Peyer's patch (tissue), 4 donors: Measurements from ENCODE around the gene NCR2.

ENCODE experiments used
- POLR2A ChIP-seq, 2 donors: fragments of 450-650 bp; IDR thresholded peaks; one replicate each; pipeline ENCODE4 v1.5.1; 2017; ENCODE audit warnings: antibody characterized with exemption in 2 of 2, mild to moderate bottlenecking in 2 of 2, moderate library complexity in 2 of 2
- TF ChIP-seq, protein P1 (sequence below), 6 experiments: fragments of 450-650 bp in 4 of 6; fragments of 200-600 bp in 2 of 6; sonication (generic) in 1 of 6; IDR thresholded peaks; one replicate each; pipeline ENCODE4 v1.5.1; 2017 to 2019; ENCODE audit warnings: antibody characterized with exemption in 6 of 6, mild to moderate bottlenecking in 3 of 6, moderate library complexity in 1 of 6

DNA sequence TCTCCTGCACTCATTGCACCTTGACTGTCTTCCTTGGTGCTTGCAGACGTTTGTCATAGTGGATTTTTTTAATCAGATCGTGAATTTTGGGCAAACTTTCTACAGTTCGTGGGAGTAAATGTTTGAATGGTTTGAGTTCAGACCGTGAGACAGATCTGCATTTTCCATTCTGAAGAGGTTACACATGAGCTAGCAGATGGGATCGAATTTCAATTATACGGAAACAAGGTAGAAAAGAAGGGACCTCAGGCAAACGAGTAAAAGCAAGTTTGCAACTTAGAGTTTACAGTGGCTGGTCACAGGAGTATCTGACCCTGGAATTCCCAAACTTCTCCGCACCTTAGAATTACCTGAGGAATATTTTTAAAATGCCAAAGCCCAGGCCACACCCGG is 17.2 kb upstream of the NCR2 start:
- TF ChIP-seq, protein P1, sequence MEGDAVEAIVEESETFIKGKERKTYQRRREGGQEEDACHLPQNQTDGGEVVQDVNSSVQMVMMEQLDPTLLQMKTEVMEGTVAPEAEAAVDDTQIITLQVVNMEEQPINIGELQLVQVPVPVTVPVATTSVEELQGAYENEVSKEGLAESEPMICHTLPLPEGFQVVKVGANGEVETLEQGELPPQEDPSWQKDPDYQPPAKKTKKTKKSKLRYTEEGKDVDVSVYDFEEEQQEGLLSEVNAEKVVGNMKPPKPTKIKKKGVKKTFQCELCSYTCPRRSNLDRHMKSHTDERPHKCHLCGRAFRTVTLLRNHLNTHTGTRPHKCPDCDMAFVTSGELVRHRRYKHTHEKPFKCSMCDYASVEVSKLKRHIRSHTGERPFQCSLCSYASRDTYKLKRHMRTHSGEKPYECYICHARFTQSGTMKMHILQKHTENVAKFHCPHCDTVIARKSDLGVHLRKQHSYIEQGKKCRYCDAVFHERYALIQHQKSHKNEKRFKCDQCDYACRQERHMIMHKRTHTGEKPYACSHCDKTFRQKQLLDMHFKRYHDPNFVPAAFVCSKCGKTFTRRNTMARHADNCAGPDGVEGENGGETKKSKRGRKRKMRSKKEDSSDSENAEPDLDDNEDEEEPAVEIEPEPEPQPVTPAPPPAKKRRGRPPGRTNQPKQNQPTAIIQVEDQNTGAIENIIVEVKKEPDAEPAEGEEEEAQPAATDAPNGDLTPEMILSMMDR (IDR thresholded peaks at IDR 0.05): no peak
- no peak for TF ChIP-seq POLR2A (IDR thresholded peaks at IDR 0.05)
